Naive B cell (primary cell): ENCODE results near the gene TRHDE. TPM values are rescaled to one million over a fixed set of nuclear protein-coding genes. Genes with fewer than 3 reads are reported as not detected.

Experiments used
- ATAC-seq, 2 donors: fragments of 150-1000 bp; cut with Tn5 transposase; 2 replicates each; pipeline ENCODE4 v1.10.0; 2021; ENCODE audit warnings: low read depth in 2 of 2, mild to moderate bottlenecking in 2 of 2, moderate library complexity in 2 of 2
- DNase-seq: peaks from one replicate; pipeline ENCODE4 v3.0.0; 2022
- H3K27ac Mint-ChIP-seq, 6 donors: one replicate each; pipeline ENCODE4 v1.8.0; 2020 to 2022; ENCODE audit warnings: mild to moderate bottlenecking in 6 of 6, mixed read lengths in 6 of 6, moderate library complexity in 5 of 6, inconsistent platforms in 2 of 6
- H3K27me3 Mint-ChIP-seq, 3 donors: one replicate each; pipeline ENCODE4 v1.8.0; 2021 to 2022; ENCODE audit warnings: mixed read lengths in 3 of 3, mild to moderate bottlenecking in 1 of 3
- H3K36me3 Mint-ChIP-seq, 2 donors: one replicate each; pipeline ENCODE4 v1.8.0; 2020 to 2022; ENCODE audit warnings: mixed read lengths in 2 of 2, inconsistent platforms in 1 of 2, mild to moderate bottlenecking in 1 of 2
- H3K4me1 Mint-ChIP-seq, 3 donors: one replicate each; pipeline ENCODE4 v1.8.0; 2020 to 2022; ENCODE audit warnings: mixed read lengths in 3 of 3, inconsistent platforms in 1 of 3, mild to moderate bottlenecking in 1 of 3, moderate library complexity in 1 of 3
- H3K4me3 Mint-ChIP-seq, 8 donors: one replicate each; pipeline ENCODE4 v1.8.0; 2020 to 2022; ENCODE audit warnings: mild to moderate bottlenecking in 8 of 8, mixed read lengths in 8 of 8, moderate library complexity in 8 of 8, inconsistent platforms in 2 of 8
- H3K9me3 Mint-ChIP-seq, 7 donors: one replicate each; pipeline ENCODE4 v1.8.0; 2020 to 2022; ENCODE audit warnings: mixed read lengths in 7 of 7, mild to moderate bottlenecking in 5 of 7, inconsistent platforms in 2 of 7, moderate library complexity in 1 of 7
- polyA plus RNA-seq, 6 donors: library from polyadenylated mRNA; unstranded; fragments of 300-500 nt; fragmentation: Illumina TruSeq; gene quantifications; one replicate each; pipeline ENCODE4 v1.2.3, GENCODE V29; 2021; ENCODE audit warnings: low read depth in 6 of 6

Gene TRHDE
- polyA plus RNA-seq, 6 donors from 2014 or later = not detected

DNA sequence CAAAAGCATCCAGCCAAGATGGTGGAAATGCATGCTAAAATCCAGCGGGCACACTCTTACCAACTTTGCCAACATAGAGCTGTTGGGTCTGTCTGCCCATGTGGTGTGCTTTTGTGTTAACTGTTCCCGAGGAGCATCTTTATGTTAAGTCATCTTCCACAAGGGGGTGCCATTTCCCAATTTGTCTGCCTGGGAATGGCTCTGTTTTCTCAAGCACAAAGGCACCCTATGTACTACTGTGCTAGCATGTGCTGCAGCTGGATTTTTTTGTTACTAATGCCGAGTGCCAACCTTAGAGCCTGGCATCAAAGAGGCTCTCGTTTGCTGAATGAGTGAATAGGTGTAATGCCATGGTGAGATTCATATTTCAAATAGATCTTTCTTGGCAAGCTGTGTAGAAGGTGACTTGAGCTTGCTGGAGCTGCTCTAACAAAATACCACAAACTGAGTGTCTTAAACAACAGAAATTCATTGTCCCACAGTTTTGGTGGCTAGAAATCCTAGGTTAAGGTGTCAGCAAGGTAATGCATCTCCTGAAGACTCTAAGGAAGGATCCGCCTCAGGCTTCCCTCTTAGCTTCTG lies 74.3 kb downstream of the TRHDE start:
- peak; percentile 11 for DNase-seq

DNA sequence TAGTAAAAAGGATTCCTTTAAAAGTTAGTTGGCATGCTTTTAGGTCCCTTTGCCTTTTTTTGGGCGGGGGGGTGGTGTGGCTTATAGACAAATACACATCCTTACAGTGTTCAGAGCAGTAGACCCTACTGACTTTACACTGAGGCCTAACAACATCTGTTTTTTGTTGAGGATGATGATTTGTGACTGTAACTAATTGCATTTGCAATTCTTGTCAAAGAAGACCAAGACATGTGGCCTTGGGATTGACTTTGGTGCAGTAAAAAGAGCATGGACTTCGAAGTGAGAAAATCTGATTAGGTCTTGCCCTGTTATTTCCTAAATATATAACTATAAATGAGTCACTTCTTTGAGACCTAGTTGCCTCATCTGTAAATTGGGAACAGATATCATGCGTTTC lies 77.3 kb downstream of the TRHDE start:
- H3K4me3 Mint-ChIP-seq = no peak overlapping the region
- H3K9me3 Mint-ChIP-seq = no peaks in the 10 kb centered on the region
- DNase-seq (no peak), ATAC-seq (no peak)
- H3K27ac Mint-ChIP-seq = no peak overlapping the region
- no peaks in the 10 kb centered on the region for H3K4me1 Mint-ChIP-seq
- H3K36me3 Mint-ChIP-seq = no peaks in the 10 kb centered on the region
- H3K27me3 Mint-ChIP-seq = peaks cover 0 to 5% (median 0%) of the 10 kb centered on the region in 3 donors

More for the DNA sequence above, 74.3 kb downstream of the TRHDE start:
- Mint-ChIP-seq H3K4me3 (no peak overlapping the region), H3K27ac (no peak overlapping the region), H3K36me3 (no peaks in the 10 kb centered on the region), H3K9me3 (no peaks in the 10 kb centered on the region), H3K4me1 (no peaks in the 10 kb centered on the region), H3K27me3 (peaks cover 0 to 5% (median 0%) of the 10 kb centered on the region in 3 donors)
- peak; percentile 55 to 59 for ATAC-seq

DNA sequence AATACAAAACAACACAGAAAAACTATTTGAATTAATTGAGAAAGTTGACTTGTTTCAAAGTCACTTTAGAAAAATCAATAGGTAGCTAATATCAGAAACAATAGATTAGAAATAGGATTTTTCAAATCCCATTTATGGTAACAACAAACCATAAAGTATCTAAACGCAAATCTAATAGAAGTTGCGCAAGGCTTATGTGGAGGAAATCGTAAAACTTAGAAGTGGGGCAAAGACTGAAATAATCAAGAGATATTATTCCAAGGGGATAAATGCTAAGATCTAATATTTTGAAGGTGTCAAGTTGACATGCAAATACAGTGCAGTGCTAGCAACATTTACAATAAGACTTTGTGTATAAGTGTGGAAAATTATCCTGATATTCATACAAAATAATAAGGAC lies 87.2 kb downstream of the TRHDE start:
- Mint-ChIP-seq H3K4me3 (no peak overlapping the region), H3K36me3 (no peaks in the 10 kb centered on the region)
- no peak for ATAC-seq

DNA sequence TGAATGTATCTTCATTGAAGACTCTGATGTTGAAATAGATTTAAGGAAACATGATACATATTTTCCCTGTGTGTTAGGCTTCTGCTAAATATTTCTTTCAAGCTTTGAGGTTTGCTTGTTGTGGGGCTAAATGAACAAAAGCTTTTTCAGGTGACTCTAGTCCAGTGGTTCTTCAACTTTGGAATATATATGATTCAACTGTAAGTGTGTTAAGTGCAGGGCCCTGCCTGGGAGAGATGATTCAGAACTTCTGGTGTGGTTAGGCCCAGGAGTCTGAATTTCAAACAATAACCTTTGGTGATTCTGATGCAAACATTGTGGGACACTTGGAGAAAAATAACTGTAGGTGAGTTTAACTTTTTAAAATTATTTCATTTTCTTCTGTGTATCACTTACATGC lies 93.0 kb downstream of the TRHDE start:
- Mint-ChIP-seq H3K27ac (peak overlapping the region in 1 of 6 donors; percentile 29), H3K4me1 (no peaks in the 10 kb centered on the region), H3K27me3 (no peaks in the 10 kb centered on the region), H3K9me3 (peaks cover 0 to 2% (median 0%) of the 10 kb centered on the region in 7 donors), H3K36me3 (no peaks in the 10 kb centered on the region), H3K4me3 (no peak overlapping the region)
- ATAC-seq (no peak), DNase-seq (no peak)

More for the DNA sequence above, 87.2 kb downstream of the TRHDE start:
- peaks cover 0 to 3% (median 0%) of the 10 kb centered on the region in 3 donors for H3K27me3 Mint-ChIP-seq
- H3K27ac Mint-ChIP-seq = no peak overlapping the region
- H3K4me1 Mint-ChIP-seq = no peaks in the 10 kb centered on the region
- no peak for DNase-seq
- H3K9me3 Mint-ChIP-seq = peaks cover 0 to 6% (median 2%) of the 10 kb centered on the region in 7 donors

DNA sequence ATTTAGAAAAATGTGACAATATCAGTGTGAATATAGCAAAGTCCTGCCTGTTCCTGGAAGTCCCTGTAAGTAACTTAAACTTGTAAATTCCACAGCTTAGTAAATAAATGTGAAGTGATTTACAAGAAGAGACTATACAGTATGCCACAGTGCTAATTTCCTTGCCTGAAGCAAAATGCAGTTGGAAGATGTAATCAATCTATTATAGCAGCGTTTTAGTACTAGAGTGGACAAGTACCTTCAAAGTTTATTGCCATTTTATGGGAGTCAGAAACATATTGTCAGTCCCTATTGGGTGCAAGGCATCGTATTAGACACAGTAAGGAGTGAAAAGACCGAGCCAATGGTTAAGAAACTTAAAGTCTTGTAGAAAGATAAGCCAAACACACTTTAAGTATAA lies 94.1 kb downstream of the TRHDE start:
- DNase-seq = no peak
- no peaks in the 10 kb centered on the region for H3K27me3 Mint-ChIP-seq
- ATAC-seq = no peak
- H3K36me3 Mint-ChIP-seq = no peaks in the 10 kb centered on the region
- H3K4me1 Mint-ChIP-seq = no peaks in the 10 kb centered on the region
- H3K4me3 Mint-ChIP-seq = no peak overlapping the region
- H3K9me3 Mint-ChIP-seq = peaks cover 0 to 2% (median 0%) of the 10 kb centered on the region in 7 donors
- no peak overlapping the region for H3K27ac Mint-ChIP-seq

DNA sequence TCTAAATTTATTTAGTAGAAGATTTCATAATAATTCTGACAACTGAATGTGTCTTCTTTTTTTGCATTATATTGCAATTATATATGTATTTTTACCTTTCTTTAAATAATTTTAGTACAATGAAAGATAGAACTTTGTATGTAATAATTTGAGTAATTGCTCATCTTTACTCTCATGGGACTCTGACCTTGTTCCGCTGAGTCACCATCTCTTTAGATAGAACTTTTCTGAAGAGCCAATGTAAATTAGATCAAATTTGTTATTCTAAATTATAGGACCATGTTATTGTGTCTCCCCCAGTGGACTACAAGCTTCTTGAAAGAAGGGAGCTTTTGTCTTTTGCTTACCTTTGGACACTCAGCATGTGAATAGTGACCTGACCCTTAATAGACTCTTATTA lies 96.1 kb downstream of the TRHDE start:
- DNase-seq (no peak), ATAC-seq (no peak)
- H3K9me3 Mint-ChIP-seq = peaks cover 0 to 2% (median 0%) of the 10 kb centered on the region in 7 donors
- no peak overlapping the region for H3K4me3 Mint-ChIP-seq
- no peak overlapping the region for H3K27ac Mint-ChIP-seq
- no peaks in the 10 kb centered on the region for H3K27me3 Mint-ChIP-seq
- no peaks in the 10 kb centered on the region for H3K4me1 Mint-ChIP-seq
- no peaks in the 10 kb centered on the region for H3K36me3 Mint-ChIP-seq

DNA sequence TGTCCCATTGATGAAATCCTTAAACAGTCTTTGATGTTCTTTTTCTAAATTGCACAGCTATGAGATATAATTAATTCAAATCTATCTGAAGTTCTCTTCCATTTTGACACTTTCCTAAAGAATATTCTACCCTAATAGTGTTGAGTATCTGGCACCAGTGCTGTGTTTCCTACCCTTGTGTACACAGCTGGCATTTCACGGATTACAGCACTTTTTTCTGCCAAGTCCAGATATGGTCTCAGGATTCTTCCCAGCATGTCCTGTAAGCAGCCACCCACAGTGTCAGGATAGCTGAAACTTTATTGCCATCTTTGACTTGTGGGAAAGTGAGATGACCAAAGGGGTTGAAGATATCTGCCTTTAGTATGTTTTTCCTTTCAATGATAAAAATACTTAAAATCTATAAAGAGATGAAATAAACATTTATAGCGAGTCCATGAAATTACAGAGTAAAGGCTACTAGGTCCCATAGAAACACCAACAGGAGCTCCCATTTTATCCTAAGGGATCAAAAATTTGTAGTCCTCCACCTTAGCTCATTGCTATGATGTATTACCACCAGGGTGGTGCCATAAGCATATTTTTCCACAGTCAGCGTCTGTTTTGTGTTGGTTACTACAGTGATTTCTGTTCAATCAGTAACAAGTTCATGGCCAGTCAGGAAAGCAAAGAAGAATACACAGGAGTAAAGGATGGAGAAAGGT lies 96.7 kb downstream of the TRHDE start:
- DNase-seq = no peak
- Mint-ChIP-seq H3K4me1 (no peaks in the 10 kb centered on the region), H3K9me3 (peaks cover 0 to 2% (median 0%) of the 10 kb centered on the region in 7 donors), H3K27me3 (no peaks in the 10 kb centered on the region), H3K4me3 (no peak overlapping the region), H3K27ac (no peak overlapping the region), H3K36me3 (no peaks in the 10 kb centered on the region)
- ATAC-seq = no peak

DNA sequence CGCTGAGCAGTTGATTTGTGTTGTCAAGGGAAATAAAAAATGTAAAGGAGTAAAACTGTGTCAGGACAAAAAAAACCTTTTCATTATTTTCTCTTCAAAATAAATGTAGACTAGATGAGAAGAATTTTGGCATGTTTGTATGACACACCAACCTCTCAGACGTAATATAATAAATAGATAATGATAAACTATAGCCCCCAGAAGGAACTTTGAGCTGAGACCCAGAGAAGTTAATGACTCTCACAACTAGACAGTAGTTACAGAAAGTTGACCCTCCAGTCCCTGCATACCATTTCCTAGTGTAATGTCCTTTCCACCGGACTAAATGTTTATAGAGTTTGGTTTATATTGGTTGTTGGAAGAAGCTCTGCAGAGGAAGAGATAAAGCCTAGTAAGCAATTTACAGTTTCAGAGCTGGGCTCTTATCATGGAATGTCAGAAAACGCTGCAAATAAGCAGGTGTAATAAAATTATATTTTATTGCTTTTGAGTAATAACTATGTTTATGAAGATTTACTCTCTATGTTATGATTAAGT lies 97.3 kb downstream of the TRHDE start:
- Mint-ChIP-seq H3K4me1 (no peaks in the 10 kb centered on the region), H3K27ac (no peak overlapping the region), H3K9me3 (peaks cover 0 to 2% (median 0%) of the 10 kb centered on the region in 7 donors), H3K27me3 (no peaks in the 10 kb centered on the region), H3K36me3 (no peaks in the 10 kb centered on the region), H3K4me3 (no peak overlapping the region)
- ATAC-seq (no peak), DNase-seq (no peak)

DNA sequence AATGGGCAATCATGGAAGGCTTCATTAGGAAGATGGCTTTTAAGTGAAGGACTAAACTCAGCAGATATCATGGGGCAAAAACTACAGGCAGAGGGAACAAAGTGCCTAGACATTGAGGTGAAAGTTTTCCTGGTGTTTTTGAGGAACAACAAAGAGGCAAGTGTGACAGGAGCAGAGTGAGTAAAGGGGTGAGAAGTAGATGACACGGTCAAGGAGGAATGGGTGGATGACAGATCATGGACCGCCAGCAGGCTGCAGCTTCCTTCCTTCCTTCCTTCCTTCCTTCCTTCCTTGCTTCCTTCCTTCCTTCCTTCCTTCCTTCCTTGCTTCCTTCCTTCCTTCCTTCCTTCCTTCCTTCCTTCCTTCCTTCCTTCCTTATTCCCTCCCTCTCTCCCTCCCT lies 108.3 kb downstream of the TRHDE start:
- Mint-ChIP-seq H3K27me3 (no peaks in the 10 kb centered on the region), H3K36me3 (no peaks in the 10 kb centered on the region), H3K4me3 (no peak overlapping the region), H3K9me3 (peaks cover 0 to 13% (median 5%) of the 10 kb centered on the region in 7 donors), H3K27ac (no peak overlapping the region), H3K4me1 (no peaks in the 10 kb centered on the region)
- DNase-seq (no peak), ATAC-seq (no peak)

DNA sequence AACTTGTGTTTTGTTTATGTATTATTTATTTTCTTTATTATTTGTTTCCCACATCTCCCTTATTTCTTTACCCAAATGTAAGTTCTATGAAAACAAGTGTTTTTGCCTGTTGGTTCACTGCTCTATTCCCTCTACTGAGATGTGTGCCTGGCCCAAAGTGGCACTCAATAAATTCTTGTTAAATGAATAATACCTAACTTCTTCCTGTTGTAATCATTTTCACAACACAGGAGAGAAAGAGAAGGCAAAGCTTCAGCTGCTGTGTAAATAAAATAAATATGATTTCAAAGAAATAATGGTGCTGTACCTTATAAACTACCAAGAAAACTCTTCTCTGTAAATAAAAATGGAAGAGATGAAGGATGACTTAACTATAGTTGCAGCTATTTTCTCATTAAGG lies 116.2 kb downstream of the TRHDE start:
- H3K27ac Mint-ChIP-seq = no peak overlapping the region
- no peak for DNase-seq
- no peak overlapping the region for H3K4me3 Mint-ChIP-seq
- H3K36me3 Mint-ChIP-seq = no peaks in the 10 kb centered on the region
- peaks cover 0 to 22% (median 7%) of the 10 kb centered on the region in 7 donors for H3K9me3 Mint-ChIP-seq
- no peaks in the 10 kb centered on the region for H3K4me1 Mint-ChIP-seq
- no peaks in the 10 kb centered on the region for H3K27me3 Mint-ChIP-seq
- no peak for ATAC-seq

DNA sequence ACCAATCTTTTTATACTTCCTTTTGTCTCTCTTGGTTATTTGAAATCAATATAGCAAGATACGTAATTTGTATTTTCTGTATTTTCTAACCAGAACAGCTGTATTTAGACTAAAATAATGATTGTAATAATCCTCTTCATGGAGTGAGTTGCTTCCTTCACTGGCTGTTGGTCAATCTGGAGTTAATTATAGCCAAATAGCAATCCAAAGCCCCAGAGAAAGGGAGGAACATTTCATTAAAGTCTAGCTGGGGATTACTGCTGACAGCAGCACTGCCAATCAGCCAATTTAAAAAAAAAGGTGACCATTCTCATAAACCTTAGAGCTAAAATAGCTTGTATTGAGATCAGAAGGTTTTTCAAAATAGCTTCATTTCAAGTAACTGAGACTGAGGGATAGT lies 118.0 kb downstream of the TRHDE start:
- DNase-seq (no peak), ATAC-seq (no peak)
- no peak overlapping the region for H3K27ac Mint-ChIP-seq
- H3K4me3 Mint-ChIP-seq = no peak overlapping the region
- H3K9me3 Mint-ChIP-seq = peaks cover 0 to 22% (median 7%) of the 10 kb centered on the region in 7 donors
- H3K27me3 Mint-ChIP-seq = no peaks in the 10 kb centered on the region
- no peaks in the 10 kb centered on the region for H3K36me3 Mint-ChIP-seq
- H3K4me1 Mint-ChIP-seq = no peaks in the 10 kb centered on the region

DNA sequence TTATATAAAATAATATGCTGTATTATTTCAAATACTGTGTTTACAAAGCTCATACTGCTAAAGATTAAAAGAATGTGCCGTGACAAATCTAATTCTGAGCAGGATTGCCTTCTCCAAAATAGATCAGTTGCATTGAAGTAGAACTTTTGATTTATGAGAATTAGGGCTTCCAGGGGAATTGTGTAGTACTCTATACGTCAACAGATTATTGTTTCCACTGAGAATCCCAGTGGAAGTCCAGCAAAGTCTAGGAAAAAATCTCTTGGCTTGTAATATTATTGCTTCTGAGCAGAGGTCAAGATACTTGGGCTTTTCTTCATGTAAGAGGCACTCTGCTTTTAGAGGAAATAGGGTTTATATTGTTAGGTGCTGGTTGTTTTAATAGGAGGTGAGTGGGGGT lies 133.9 kb downstream of the TRHDE start:
- no peaks in the 10 kb centered on the region for H3K4me1 Mint-ChIP-seq
- no peak overlapping the region for H3K27ac Mint-ChIP-seq
- ATAC-seq = no peak
- peaks cover 0 to 7% (median 0%) of the 10 kb centered on the region in 7 donors for H3K9me3 Mint-ChIP-seq
- no peaks in the 10 kb centered on the region for H3K36me3 Mint-ChIP-seq
- DNase-seq = no peak
- H3K27me3 Mint-ChIP-seq = no peaks in the 10 kb centered on the region
- no peak overlapping the region for H3K4me3 Mint-ChIP-seq

DNA sequence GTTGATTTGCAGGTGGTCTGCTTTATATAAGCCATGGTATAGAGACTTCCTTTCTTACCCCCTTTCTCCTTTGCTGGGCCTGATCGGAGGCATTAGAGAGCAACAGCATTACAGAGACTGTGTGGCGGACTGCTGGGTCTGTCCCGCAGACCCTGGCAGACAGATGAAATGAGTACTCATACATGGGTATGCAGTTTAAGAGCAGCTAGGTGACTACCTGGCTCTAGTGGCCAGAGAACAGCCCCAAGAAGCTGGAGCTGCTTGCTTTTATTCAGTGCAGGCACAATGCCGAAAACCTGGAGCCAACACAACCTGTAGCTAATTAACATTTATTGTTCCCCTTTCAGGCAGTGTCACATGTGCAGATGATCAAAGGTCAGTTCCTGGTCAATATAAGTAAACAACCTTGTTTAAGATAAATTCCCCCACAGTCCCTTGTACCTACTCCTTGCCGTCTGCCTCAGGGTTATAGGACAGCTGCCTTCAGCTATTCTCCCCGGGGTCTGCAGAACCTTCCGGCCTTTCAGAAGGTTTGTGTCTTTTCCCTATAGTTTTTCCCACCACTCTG lies 160.0 kb downstream of the TRHDE start:
- Mint-ChIP-seq H3K27me3 (no peaks in the 10 kb centered on the region), H3K4me3 (no peak overlapping the region)
- no peak for ATAC-seq

DNA sequence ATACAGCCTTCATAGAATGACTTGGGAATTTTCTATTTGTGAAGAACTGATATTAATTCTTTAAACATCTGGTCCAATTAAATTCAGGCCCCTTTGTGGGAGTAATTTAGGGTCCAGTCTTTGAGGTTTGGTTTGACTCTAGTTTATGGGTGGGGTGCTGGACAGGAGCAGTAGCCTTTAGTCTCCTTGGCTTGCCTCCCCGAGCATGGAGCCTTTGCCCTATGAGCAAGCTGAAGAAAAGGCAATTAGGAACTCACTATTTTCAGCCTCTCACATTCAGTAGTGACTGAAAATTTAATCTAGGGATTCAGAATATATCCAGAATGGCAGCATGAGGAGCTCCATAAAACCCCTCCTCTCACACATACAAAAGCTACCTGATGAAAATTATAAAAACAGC lies 161.1 kb downstream of the TRHDE start:
- H3K4me3 Mint-ChIP-seq = no peak overlapping the region

More for the DNA sequence above, 160.0 kb downstream of the TRHDE start:
- Mint-ChIP-seq H3K36me3 (no peaks in the 10 kb centered on the region), H3K27ac (no peak overlapping the region), H3K4me1 (no peaks in the 10 kb centered on the region), H3K9me3 (peaks cover 0 to 6% (median 4%) of the 10 kb centered on the region in 7 donors)
- no peak for DNase-seq

More for the DNA sequence above, 161.1 kb downstream of the TRHDE start:
- Mint-ChIP-seq H3K27me3 (no peaks in the 10 kb centered on the region), H3K4me1 (no peaks in the 10 kb centered on the region), H3K36me3 (no peaks in the 10 kb centered on the region), H3K9me3 (peaks cover 0 to 8% (median 4%) of the 10 kb centered on the region in 7 donors), H3K27ac (no peak overlapping the region)
- DNase-seq (no peak), ATAC-seq (no peak)
